Measurements from ENCODE around the gene TMEM132D. TPM values are rescaled to one million over a fixed set of nuclear protein-coding genes. Genes with fewer than 3 reads are reported as not detected.

Gene TMEM132D
- total RNA-seq, 1 donor from 2014 or later, result 15.2 TPM

- no peak for TF ChIP-seq CTCF (IDR thresholded peaks at IDR 0.05)
- DNase-seq (ENCODE audit: extremely low spot score, unreplicated experiment), result no peak
- Mint-ChIP-seq H3K27ac (ENCODE audit: unreplicated experiment) (no peak overlapping the region), H3K4me1 (ENCODE audit: unreplicated experiment) (no peaks in the 10 kb centered on the region), H3K27me3 (ENCODE audit: unreplicated experiment) (no peaks in the 10 kb centered on the region), H3K9me3 (ENCODE audit: unreplicated experiment) (peaks cover 24% of the 10 kb centered on the region), H3K36me3 (ENCODE audit: unreplicated experiment) (no peaks in the 10 kb centered on the region), H3K4me3 (ENCODE audit: unreplicated experiment) (no peak overlapping the region)
These were observed 695.3 kb downstream of the TMEM132D start for GRCh38 chr12:129208566-129208965.

GRCh38 chr12:129207084-129207483, 696.7 kb downstream of the TMEM132D start:
- no peaks in the 10 kb centered on the region for H3K4me1 Mint-ChIP-seq (ENCODE audit: unreplicated experiment)
- DNase-seq (ENCODE audit: extremely low spot score, unreplicated experiment), result no peak
- H3K27ac Mint-ChIP-seq (ENCODE audit: unreplicated experiment), result no peak overlapping the region
- no peak for TF ChIP-seq CTCF (IDR thresholded peaks at IDR 0.05)
- H3K36me3 Mint-ChIP-seq (ENCODE audit: unreplicated experiment), result no peaks in the 10 kb centered on the region
- H3K4me3 Mint-ChIP-seq (ENCODE audit: unreplicated experiment), result no peak overlapping the region
- no peaks in the 10 kb centered on the region for H3K27me3 Mint-ChIP-seq (ENCODE audit: unreplicated experiment)
- H3K9me3 Mint-ChIP-seq (ENCODE audit: unreplicated experiment), result peaks cover 20% of the 10 kb centered on the region

- no peaks in the 10 kb centered on the region for H3K36me3 Mint-ChIP-seq (ENCODE audit: unreplicated experiment)
- no peak overlapping the region for H3K4me3 Mint-ChIP-seq (ENCODE audit: unreplicated experiment)
- no peaks in the 10 kb centered on the region for H3K27me3 Mint-ChIP-seq (ENCODE audit: unreplicated experiment)
- DNase-seq (ENCODE audit: extremely low spot score, unreplicated experiment), result no peak
- H3K9me3 Mint-ChIP-seq (ENCODE audit: unreplicated experiment), result peaks cover 20% of the 10 kb centered on the region
- no peak overlapping the region for H3K27ac Mint-ChIP-seq (ENCODE audit: unreplicated experiment)
- no peak for TF ChIP-seq CTCF (IDR thresholded peaks at IDR 0.05)
- H3K4me1 Mint-ChIP-seq (ENCODE audit: unreplicated experiment), result no peaks in the 10 kb centered on the region
These were observed 700.4 kb downstream of the TMEM132D start for GRCh38 chr12:129203456-129203855.

GRCh38 chr12:129202109-129202814, 701.6 kb downstream of the TMEM132D start:
- Mint-ChIP-seq H3K9me3 (ENCODE audit: unreplicated experiment) (peaks cover 20% of the 10 kb centered on the region), H3K27ac (ENCODE audit: unreplicated experiment) (no peak overlapping the region)

GRCh38 chr12:129201029-129201428, 702.8 kb downstream of the TMEM132D start:
- H3K27ac Mint-ChIP-seq (ENCODE audit: unreplicated experiment), result no peak overlapping the region
- TF ChIP-seq CTCF (IDR thresholded peaks at IDR 0.05), result no peak
- no peaks in the 10 kb centered on the region for H3K27me3 Mint-ChIP-seq (ENCODE audit: unreplicated experiment)
- no peaks in the 10 kb centered on the region for H3K36me3 Mint-ChIP-seq (ENCODE audit: unreplicated experiment)
- H3K9me3 Mint-ChIP-seq (ENCODE audit: unreplicated experiment), result peaks cover 28% of the 10 kb centered on the region
- no peaks in the 10 kb centered on the region for H3K4me1 Mint-ChIP-seq (ENCODE audit: unreplicated experiment)
- no peak overlapping the region for H3K4me3 Mint-ChIP-seq (ENCODE audit: unreplicated experiment)
- no peak for DNase-seq (ENCODE audit: extremely low spot score, unreplicated experiment)

More at GRCh38 chr12:129202109-129202814, 701.6 kb downstream of the TMEM132D start:
- no peaks in the 10 kb centered on the region for H3K27me3 Mint-ChIP-seq (ENCODE audit: unreplicated experiment)
- no peaks in the 10 kb centered on the region for H3K4me1 Mint-ChIP-seq (ENCODE audit: unreplicated experiment)
- H3K36me3 Mint-ChIP-seq (ENCODE audit: unreplicated experiment), result no peaks in the 10 kb centered on the region
- TF ChIP-seq CTCF (IDR thresholded peaks at IDR 0.05), result no peak
- no peak overlapping the region for H3K4me3 Mint-ChIP-seq (ENCODE audit: unreplicated experiment)
- DNase-seq (ENCODE audit: extremely low spot score, unreplicated experiment), result no peak
